Measurements from ENCODE around the gene RANBP3.
A peak's percentile ranks its signal among the peaks of the same experiment; 100 is the strongest.

The RANBP3 gene

GRCh38 chr19:5921516-5922160 is 56.3 kb downstream of the RANBP3 start:
- no peak for DNase-seq

DNA sequence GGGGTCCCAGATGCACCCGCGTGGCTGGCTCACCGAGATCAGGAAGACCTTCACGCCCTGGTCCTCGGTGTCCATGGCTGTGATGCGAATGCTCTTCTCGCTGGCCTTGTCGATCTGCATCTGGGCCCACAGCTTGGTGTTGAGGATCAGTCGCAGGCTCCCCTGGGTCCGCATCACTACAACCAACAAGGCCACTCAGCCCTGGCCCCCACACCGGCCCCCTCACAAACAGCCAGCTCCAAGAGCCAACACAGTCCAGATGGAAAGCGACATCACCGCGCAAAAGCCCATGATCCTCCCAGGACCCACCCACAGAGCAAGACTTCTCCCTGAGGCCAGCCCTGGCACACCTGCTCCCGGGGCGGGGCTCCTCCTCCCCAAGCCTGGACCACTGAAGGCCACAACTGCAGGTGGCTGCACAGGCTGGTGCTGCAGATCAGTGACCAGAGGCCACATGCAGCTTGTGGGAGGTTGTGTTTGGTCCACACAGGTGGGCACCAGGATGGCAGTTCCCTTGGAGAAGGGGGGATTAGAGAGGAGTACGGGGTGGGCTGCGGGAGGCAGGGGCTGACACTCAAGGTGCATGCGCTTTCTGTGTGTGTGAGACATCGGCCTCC is 59.4 kb downstream of the RANBP3 start:
- DNase-seq: no peak

- DNase-seq: no peak
These were observed 60.4 kb downstream of the RANBP3 start for GRCh38 chr19:5917431-5918107.

- no peak for DNase-seq
These were observed 61.7 kb downstream of the RANBP3 start for GRCh38 chr19:5916181-5916708.

GRCh38 chr19:5915782-5916165 is 62.2 kb downstream of the RANBP3 start:
- DNase-seq: no peak

GRCh38 chr19:5914946-5915781 is 62.8 kb downstream of the RANBP3 start:
- DNase-seq: no peak

GRCh38 chr19:5914358-5914774 is 63.6 kb downstream of the RANBP3 start:
- no peak for DNase-seq

DNA sequence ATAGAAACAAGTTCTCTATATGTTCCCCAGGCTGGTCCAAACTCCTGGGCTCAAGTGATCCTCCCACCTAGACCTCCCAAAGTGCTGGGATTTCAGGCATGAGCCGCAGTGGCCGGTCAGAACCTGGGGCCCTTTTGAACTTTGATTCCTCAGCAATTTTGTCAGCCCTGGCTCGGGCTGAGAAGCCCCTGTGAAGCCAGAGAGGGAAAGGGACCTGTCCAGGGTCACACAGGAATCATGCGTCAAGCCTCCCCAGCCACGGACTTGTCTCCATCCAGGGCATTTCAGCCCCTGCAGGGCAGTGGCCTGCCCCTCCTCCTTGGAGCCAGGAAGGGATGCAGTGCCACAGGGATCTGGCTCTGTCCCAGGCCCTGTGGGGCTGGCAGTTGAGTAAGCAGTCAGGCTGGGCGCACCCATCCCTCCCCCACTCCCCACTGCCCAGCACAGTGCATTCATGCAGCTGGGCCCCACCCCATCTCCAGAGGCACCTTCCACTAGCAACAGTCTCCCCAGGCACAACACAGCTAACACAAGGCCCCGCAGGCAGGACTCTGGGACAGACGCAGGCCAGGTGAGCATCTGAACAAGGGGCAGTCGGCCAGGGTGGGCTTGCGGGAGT is 64.1 kb downstream of the RANBP3 start, which contains the start of gene CAPS:
CAPS (plus strand) TSS at position 516 of the 619 bp plus-strand sequence. CDS start 153 bp downstream, outside the sequence.
- DNase-seq: no peak

GRCh38 chr19:5911366-5911765 is 66.6 kb downstream of the RANBP3 start:
- no peak for DNase-seq

GRCh38 chr19:5910638-5910907 is 67.4 kb downstream of the RANBP3 start:
- no peak for DNase-seq

DNA sequence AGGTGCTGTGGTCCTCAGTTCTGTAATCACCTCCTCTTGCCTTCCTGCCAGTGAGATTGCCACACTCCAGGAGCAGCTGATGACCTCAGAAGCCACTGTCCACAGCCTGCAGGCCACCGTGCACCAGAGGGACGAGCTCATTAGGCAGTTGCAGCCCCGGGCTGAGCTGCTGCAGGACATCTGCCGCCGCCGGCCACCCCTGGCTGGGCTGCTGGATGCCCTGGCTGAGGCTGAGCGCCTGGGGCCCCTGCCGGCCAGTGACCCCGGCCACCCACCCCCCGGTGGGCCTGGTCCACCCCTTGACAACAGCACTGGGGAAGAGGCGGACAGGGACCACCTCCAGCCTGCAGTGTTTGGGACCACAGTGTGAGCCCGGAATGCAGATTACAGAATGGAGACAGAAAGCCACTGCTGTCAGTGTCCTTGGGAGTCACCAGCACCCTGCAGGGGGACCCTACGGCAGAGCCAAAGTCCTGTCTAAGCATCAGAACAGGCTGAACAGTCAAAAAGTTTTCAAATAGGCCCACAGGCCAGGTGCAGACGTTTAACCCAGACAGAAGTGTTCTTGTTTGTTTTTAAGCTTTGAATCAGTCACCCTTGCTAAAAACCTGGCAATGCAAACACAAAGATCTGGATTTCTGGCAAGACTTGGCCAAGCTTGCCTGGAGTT is 69.0 kb downstream of the RANBP3 start:
- DNase-seq: no peak

DNA sequence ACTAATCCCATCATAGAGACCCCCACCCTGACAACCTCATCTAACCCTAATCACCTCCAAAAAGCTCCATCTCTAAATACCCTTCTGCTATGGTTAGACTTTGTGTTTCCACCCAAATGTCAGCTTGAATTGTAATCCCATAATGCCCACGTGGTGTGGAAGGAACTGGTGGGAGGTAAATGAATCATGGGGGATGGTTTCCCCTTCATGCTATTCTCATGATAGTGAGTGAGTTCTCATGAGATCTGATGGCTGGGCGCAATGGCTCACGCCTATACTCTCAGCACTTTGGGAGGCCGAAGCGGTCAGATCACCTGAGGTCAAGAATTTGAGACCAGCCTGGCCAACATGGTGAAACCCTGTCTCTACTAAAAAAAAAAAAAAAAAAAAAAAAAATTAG is 70.7 kb downstream of the RANBP3 start:
- no peak for DNase-seq

- DNase-seq: no peak
These were observed 72.7 kb downstream of the RANBP3 start for GRCh38 chr19:5905114-5905778.

DNA sequence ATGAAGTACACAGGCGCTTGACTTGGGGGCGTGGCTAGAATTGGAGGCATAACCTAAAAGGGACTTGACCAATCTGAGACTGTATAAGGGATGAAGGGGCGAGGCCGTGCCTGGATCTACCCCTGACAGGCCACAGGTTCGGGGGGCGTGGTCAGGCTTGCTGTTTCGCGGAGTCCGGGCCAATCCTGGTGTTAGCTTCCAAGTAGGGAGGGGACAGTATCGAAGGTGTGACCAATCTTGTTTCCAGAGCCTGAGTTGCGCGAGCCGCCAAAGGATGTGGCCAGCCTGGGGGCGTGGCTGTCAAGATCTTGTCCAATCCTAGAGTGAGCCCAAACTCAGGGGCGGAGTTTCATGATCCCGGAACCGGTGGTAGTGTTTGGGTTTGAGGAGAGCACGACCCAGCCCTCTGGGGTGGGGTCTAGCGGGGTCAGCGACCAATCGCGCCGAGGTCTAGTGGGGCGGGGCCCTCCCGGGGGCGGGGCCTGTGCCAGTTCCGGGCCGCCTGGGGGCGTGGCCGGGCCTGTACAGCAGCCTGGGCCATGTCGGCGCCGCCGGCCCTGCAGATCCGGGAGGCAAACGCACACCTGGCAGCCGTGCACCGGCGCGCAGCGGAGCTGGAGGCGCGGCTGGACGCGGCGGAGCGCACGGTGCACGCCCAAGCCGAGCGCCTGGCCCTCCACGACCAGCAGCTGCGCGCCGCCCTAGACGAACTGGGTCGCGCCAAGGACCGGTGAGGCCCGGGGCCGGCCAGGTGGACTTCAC is 73.4 kb downstream of the RANBP3 start, which contains the start of gene VMAC:
VMAC (plus strand) TSS at position 521 of the 762 bp plus-strand sequence; CDS start at position 540, 19 bp downstream.
- DNase-seq: peak; percentile 96

DNA sequence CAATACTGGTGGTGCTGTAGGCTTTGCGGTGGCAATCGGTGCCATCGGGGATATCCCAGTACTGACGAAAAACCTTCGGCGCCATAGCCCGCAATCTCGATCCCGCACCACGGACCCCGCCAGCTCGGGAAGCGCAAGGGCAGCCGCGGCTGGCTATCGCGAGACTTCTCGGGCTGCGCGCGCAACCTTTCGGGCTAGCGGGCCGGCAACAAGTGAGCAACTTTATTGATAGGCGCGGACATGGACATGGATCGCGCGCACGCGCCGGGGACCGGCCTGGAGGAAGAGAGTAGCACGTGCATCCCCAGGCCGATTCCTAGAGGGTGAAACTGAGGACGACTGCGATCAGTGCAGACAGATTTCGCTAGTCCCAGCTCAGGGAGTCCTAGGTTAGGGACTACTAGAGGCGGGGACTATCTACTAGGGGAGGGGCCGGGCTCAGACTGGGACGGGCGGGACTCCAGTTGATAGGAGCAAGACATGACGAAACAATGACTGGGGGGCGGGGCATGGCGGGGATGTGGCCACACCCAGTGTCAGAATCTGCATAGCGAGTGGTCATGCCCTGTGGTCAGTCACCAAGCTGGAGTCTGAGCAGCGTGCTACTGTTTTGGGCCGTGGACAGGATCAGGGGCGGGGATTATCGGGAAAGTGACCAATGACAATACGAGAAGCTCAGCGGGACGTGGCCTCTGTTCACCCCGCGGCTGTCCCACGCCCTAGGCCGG is 74.2 kb downstream of the RANBP3 start, which contains the start of gene NDUFA11:
NDUFA11 (minus strand) TSS at position 167 of the 728 bp plus-strand sequence; CDS start at position 85, 82 bp downstream.
- DNase-seq: peak; percentile 94

DNA sequence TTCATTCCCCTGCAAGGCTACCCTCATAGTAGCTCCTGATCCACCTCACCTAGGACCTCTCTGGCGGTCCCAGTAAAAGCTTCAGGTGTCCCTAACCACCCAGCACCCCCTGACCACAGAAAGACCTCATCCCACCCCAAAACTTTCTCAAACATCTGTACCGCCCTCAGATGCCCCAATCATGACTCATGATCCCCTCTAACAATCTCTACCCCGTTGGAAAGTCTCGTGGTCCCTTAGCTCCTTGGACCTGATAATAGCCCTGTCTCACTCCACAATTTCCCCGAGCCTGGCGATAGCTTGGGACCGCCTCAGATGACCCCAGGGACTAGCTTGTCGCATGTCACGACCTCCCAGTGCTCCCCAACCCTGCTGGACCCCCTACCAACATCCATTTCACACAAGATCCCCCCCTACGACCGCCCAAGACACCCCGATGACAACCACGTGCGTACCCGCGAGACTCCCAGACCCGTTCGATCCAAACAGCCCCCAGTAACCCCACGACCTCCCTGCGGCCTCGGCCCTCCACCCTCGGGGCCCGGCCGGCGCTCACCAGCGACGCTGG is 74.8 kb downstream of the RANBP3 start:
- DNase-seq: no peak

DNA sequence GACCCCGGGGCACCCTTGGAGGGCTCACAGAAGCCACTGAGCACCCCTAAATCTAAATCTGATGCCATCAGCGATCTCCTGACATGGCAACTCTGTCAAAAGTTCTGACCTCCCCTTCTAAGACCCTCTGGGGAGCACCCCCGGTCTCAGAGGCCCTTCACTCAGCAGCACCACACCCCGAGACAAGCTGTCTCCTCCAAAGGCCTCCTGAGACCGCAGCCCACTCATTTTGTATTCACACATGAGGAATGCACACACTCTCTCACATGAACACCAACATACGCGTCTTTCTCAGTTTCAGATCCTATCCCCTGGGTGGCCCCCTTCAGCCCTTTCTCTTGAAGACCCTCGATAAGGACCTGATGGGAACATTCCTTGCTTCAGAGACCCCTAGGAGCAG is 77.0 kb downstream of the RANBP3 start:
- DNase-seq: no peak

DNA sequence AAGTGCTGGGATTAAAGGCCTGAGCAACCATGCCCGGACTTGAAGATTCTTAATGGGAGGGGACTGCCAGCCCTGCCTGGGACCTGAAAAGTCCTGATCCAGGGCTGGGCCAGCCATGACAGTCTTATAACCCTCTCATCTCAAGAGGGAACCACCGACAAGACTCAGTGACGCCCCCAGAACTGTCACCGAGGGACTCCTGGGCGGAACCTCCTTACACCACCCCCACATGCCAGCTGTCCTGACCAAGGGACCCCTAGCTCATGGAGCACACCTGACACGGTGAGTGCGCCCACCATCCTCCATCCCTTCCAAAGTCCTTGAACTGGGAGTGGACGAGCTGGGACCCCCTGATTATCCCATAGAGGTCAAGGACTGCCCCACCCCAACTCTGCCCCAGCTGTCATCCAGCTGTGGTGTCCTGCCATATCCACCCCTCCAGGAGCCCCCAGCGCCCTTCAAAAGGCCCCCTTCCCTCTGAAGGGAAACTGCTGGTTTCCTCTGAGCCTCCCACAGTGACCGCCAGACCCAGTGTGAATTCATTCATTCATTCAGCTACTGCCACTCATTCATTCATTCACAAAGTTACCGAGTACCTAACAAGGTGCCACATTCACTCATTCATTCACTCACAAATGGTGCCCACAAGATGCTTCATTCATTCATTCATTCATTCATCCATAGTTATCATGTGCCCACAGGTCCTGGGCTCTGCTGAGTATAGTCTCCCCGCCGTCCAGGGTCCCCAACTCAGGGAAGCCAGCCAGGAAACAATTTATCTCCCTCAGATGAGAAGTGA is 78.0 kb downstream of the RANBP3 start:
- DNase-seq: no peak
